ENCODE results near the gene DLGAP4. TPM values are rescaled to one million over a fixed set of nuclear protein-coding genes. Genes with fewer than 3 reads are reported as not detected.

DLGAP4 gene
- total and polyA plus RNA-seq, 2 of the 13 experiments (the other 11 are each of a cell fraction or from before 2014, with no cell fraction given), result 15.2 to 26.7 TPM

GRCh38 chr20:36344517-36345132, 38.5 kb downstream of the DLGAP4 start (continued):
- TF ChIP-seq ZNF740 (CRISPR knock-in tag; IDR thresholded peaks at IDR 0.05) (no peak), BATF2 (CRISPR knock-in tag; IDR thresholded peaks at IDR 0.05) (no peak), ZNF260 (CRISPR knock-in tag; IDR thresholded peaks at IDR 0.05; ENCODE audit: borderline replicate concordance, low read depth) (no peak), LBX2 (CRISPR knock-in tag; IDR thresholded peaks at IDR 0.05; ENCODE audit: borderline replicate concordance) (no peak), ELK4 (CRISPR knock-in tag; IDR thresholded peaks at IDR 0.05; ENCODE audit: borderline replicate concordance) (no peak), SNAI1 (CRISPR knock-in tag; IDR thresholded peaks at IDR 0.05; ENCODE audit: borderline replicate concordance) (peak; percentile 46; the same call in 1 of the 2 replicates), RCOR2 (CRISPR knock-in tag; IDR thresholded peaks at IDR 0.05) (no peak), FOXK2 (IDR thresholded peaks at IDR 0.05) (no peak), ZHX1 (CRISPR knock-in tag; IDR thresholded peaks at IDR 0.05; ENCODE audit: low read depth) (peak; percentile 71; the same call in 1 of the 2 replicates), NR2F6 (IDR thresholded peaks at IDR 0.05) (no peak), NR2F6 (CRISPR knock-in tag; IDR thresholded peaks at IDR 0.05) (peak; percentile 34; the same call in 1 of the 2 replicates), GLI4 (CRISPR knock-in tag; IDR thresholded peaks at IDR 0.05; ENCODE audit: borderline replicate concordance) (peak; percentile 85), ZNF619 (CRISPR knock-in tag; IDR thresholded peaks at IDR 0.05) (peak; percentile 42; the same call in 1 of the 2 replicates), ZNF12 (CRISPR knock-in tag; IDR thresholded peaks at IDR 0.05) (peak; percentile 71; the same call in 1 of the 2 replicates), PREB (CRISPR knock-in tag; IDR thresholded peaks at IDR 0.05) (no peak), GPN1 (CRISPR knock-in tag; IDR thresholded peaks at IDR 0.05; ENCODE audit: borderline replicate concordance) (no peak), FLYWCH1 (CRISPR knock-in tag; IDR thresholded peaks at IDR 0.05) (no peak), HNF4G (IDR thresholded peaks at IDR 0.05; ENCODE audit: borderline replicate concordance, low read depth, low read length) (no peak), HNF4G (CRISPR knock-in tag; IDR thresholded peaks at IDR 0.05; ENCODE audit: borderline replicate concordance, low read depth) (no peak), GLMP (CRISPR knock-in tag; IDR thresholded peaks at IDR 0.05; ENCODE audit: borderline replicate concordance) (peak; percentile 77; the same call in 1 of the 2 replicates), ZNF34 (CRISPR knock-in tag; IDR thresholded peaks at IDR 0.05; ENCODE audit: borderline replicate concordance) (no peak), RFX5 (IDR thresholded peaks at IDR 0.05; ENCODE audit: low read depth, low read length) (no peak)

All from HepG2 (cell line).